Choroid plexus epithelial cell (primary cell): Measurements from ENCODE around the gene DUSP12.

Experiments used
- DNase-seq: peaks from one replicate; pipeline ENCODE4 v3.0.0-alpha.2; 2010; ENCODE audit warnings: low read depth
- H3K4me3 ChIP-seq: 2 replicates; pipeline ENCODE4 v1.5.1; 2011; ENCODE audit warnings: low read depth, mild to moderate bottlenecking, control low read depth, low read length, moderate library complexity
- TF ChIP-seq, protein P1 (sequence below): conservative IDR thresholded peaks from 2 replicates; pipeline ENCODE4 v1.5.1; 2011; ENCODE audit warnings: low read depth, mild to moderate bottlenecking, control low read depth, inconsistent platforms, low read length, moderate library complexity

DUSP12 gene

GRCh38 chr1:161709373-161709772, 40.2 kb upstream of the DUSP12 start:
- DNase-seq = no peak
- H3K4me3 ChIP-seq = no peak overlapping the region
- TF ChIP-seq, protein P1, sequence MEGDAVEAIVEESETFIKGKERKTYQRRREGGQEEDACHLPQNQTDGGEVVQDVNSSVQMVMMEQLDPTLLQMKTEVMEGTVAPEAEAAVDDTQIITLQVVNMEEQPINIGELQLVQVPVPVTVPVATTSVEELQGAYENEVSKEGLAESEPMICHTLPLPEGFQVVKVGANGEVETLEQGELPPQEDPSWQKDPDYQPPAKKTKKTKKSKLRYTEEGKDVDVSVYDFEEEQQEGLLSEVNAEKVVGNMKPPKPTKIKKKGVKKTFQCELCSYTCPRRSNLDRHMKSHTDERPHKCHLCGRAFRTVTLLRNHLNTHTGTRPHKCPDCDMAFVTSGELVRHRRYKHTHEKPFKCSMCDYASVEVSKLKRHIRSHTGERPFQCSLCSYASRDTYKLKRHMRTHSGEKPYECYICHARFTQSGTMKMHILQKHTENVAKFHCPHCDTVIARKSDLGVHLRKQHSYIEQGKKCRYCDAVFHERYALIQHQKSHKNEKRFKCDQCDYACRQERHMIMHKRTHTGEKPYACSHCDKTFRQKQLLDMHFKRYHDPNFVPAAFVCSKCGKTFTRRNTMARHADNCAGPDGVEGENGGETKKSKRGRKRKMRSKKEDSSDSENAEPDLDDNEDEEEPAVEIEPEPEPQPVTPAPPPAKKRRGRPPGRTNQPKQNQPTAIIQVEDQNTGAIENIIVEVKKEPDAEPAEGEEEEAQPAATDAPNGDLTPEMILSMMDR = no peak

- H3K4me3 ChIP-seq = no peak overlapping the region
- DNase-seq = no peak
- TF ChIP-seq, protein P1 = no peak
These were observed 39.0 kb upstream of the DUSP12 start for GRCh38 chr1:161710560-161710959.

DNA sequence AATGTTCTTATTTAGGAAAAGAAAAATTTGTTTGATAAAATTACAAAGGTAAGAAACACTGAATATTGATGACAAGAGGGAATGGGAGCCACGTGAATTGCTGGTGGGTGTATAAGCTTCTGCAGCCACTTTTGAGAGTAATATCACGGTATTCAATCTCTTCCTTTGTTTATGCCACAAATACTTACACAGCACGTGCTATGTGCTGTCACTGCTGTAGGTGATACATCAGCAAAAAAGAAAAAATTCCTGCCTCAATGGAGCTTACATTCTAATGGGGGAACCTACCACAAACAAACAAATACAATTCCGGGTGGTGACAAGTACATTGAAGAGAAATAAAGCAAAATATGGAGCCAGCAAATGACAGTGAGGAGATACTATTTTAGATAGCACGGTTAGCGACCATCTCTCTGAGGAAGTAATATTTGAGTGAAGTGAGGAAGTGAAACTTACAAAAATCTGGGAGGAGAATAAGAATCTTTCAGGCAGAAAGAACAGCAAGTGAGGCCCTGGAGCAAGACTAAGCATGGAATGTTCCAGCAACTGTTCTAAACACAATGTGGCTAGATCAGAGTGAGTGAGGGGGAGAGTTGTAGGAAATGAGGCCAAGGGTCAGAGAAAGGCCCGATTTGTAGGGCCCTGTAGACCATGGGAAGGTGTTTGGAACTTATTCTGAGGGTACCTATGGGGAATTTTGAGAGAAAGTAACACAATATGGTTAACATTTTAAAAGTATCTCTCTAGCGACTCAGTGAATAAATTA, 30.8 kb upstream of the DUSP12 start:
- DNase-seq = no peak
- TF ChIP-seq, protein P1 = no peak
- H3K4me3 ChIP-seq = no peak overlapping the region

- DNase-seq = no peak
- TF ChIP-seq, protein P1 = no peak
- no peak overlapping the region for H3K4me3 ChIP-seq
These were observed 30.3 kb upstream of the DUSP12 start for GRCh38 chr1:161719325-161719611.

DNA sequence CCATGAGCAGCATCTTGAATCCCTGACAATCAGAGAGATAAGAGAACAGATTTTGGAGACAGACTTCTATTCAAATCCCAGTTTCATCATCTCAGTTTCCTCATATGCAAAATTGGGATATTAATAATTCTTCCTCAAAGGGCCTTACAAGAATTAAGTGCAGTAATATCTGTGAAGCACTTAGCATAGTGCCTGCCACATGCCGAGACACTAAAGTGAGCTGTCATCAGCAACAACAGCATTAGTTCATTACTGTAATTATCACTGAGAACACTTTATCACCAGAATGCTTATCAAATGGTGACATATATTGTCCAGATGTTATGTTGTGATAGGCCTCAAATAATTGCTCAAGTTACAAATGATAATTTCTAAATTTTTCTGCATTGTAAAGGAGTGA, 29.2 kb upstream of the DUSP12 start:
- TF ChIP-seq, protein P1 = no peak
- no peak overlapping the region for H3K4me3 ChIP-seq
- DNase-seq = no peak

- TF ChIP-seq, protein P1 = no peak
- H3K4me3 ChIP-seq = no peak within 1 kb of the TSS
- no peak for DNase-seq
These were observed 28.4 kb upstream of the DUSP12 start, which contains the start of gene FCRLB for GRCh38 chr1:161720956-161721737. Gene FCRLB (plus strand): TSS chr1:161721544. CDS start chr1:161722673, 1,129 bp downstream.
